HL-60 (cell line): ENCODE results near the gene EXOC6B.

Source experiments
- DNase-seq, 2 experiments: peaks; one replicate each; pipeline ENCODE4 v3.0.0-alpha.2; 2010 to 2020; ENCODE audit warnings: low read depth in 1 of 2, low spot score in 1 of 2
- H3K27ac ChIP-seq: fragments of 250-450 bp; sonication (Bioruptor Pico); replicated peaks from 2 replicates; pipeline ENCODE4 v1.5.1; 2020; ENCODE audit warnings: mild to moderate bottlenecking, moderate library complexity
- H3K27me3 ChIP-seq: fragments of 250-450 bp; sonication (Bioruptor Pico); 2 replicates; pipeline ENCODE4 v1.5.1; 2021; ENCODE audit warnings: mild to moderate bottlenecking, moderate library complexity; ENCODE audit not compliant: insufficient read depth, poor library complexity, severe bottlenecking
- H3K4me3 ChIP-seq: replicated peaks from 2 replicates; pipeline ENCODE4 v1.5.1; 2011; ENCODE audit warnings: mild to moderate bottlenecking, control low read depth, low read length; ENCODE audit not compliant: insufficient read depth
- GABPA ChIP-seq: IDR thresholded peaks from 2 replicates; pipeline ENCODE4 v1.6.1; 2012; ENCODE audit warnings: low read depth
- POLR2AphosphoS5 ChIP-seq: IDR thresholded peaks from 2 replicates; pipeline ENCODE4 v1.6.1; 2012; ENCODE audit warnings: low read depth
- SPI1 ChIP-seq: IDR thresholded peaks from 2 replicates; pipeline ENCODE4 v1.6.1; 2012; ENCODE audit warnings: low read depth, mild to moderate bottlenecking, borderline replicate concordance
- TF ChIP-seq, protein P1 (sequence below): IDR thresholded peaks from one replicate; pipeline ENCODE4 v1.5.1; 2011; ENCODE audit warnings: low read length, control low read depth, inconsistent platforms; ENCODE audit not compliant: insufficient read depth
- TF ChIP-seq, protein P2 (sequence below): IDR thresholded peaks from 2 replicates; pipeline ENCODE4 v1.6.1; 2012; ENCODE audit warnings: low read depth; ENCODE audit not compliant: insufficient replicate concordance

EXOC6B gene

DNA sequence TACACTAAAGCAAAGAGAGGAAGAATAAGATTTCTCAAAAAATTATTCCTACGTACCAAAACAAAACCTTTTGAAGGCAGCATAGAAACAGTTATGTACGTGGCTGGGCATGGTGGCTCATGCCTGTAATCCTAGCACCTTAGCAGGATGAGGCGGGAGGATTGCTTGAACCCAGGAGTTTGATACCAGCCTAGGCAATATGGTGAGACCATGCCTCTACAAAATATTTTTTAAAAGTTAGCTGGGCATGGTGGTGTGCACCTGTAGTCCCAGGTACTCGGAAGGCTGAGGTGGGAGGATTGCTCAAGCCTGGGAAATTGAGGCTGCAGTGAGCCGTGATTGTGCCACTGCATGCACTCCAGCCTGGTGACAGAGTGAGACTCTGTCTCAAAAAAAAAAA, 663.3 kb downstream of the EXOC6B start:
- Histone ChIP-seq H3K4me3 (no peak overlapping the region), H3K27ac (no peak overlapping the region), H3K27me3 (no peaks in the 10 kb centered on the region)
- TF ChIP-seq, protein P1, sequence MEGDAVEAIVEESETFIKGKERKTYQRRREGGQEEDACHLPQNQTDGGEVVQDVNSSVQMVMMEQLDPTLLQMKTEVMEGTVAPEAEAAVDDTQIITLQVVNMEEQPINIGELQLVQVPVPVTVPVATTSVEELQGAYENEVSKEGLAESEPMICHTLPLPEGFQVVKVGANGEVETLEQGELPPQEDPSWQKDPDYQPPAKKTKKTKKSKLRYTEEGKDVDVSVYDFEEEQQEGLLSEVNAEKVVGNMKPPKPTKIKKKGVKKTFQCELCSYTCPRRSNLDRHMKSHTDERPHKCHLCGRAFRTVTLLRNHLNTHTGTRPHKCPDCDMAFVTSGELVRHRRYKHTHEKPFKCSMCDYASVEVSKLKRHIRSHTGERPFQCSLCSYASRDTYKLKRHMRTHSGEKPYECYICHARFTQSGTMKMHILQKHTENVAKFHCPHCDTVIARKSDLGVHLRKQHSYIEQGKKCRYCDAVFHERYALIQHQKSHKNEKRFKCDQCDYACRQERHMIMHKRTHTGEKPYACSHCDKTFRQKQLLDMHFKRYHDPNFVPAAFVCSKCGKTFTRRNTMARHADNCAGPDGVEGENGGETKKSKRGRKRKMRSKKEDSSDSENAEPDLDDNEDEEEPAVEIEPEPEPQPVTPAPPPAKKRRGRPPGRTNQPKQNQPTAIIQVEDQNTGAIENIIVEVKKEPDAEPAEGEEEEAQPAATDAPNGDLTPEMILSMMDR: no peak
- TF ChIP-seq, protein P2, sequence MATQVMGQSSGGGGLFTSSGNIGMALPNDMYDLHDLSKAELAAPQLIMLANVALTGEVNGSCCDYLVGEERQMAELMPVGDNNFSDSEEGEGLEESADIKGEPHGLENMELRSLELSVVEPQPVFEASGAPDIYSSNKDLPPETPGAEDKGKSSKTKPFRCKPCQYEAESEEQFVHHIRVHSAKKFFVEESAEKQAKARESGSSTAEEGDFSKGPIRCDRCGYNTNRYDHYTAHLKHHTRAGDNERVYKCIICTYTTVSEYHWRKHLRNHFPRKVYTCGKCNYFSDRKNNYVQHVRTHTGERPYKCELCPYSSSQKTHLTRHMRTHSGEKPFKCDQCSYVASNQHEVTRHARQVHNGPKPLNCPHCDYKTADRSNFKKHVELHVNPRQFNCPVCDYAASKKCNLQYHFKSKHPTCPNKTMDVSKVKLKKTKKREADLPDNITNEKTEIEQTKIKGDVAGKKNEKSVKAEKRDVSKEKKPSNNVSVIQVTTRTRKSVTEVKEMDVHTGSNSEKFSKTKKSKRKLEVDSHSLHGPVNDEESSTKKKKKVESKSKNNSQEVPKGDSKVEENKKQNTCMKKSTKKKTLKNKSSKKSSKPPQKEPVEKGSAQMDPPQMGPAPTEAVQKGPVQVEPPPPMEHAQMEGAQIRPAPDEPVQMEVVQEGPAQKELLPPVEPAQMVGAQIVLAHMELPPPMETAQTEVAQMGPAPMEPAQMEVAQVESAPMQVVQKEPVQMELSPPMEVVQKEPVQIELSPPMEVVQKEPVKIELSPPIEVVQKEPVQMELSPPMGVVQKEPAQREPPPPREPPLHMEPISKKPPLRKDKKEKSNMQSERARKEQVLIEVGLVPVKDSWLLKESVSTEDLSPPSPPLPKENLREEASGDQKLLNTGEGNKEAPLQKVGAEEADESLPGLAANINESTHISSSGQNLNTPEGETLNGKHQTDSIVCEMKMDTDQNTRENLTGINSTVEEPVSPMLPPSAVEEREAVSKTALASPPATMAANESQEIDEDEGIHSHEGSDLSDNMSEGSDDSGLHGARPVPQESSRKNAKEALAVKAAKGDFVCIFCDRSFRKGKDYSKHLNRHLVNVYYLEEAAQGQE: no peak
- no peak for TF ChIP-seq POLR2AphosphoS5
- no peak for TF ChIP-seq SPI1
- TF ChIP-seq GABPA: no peak
- DNase-seq: no peak

DNA sequence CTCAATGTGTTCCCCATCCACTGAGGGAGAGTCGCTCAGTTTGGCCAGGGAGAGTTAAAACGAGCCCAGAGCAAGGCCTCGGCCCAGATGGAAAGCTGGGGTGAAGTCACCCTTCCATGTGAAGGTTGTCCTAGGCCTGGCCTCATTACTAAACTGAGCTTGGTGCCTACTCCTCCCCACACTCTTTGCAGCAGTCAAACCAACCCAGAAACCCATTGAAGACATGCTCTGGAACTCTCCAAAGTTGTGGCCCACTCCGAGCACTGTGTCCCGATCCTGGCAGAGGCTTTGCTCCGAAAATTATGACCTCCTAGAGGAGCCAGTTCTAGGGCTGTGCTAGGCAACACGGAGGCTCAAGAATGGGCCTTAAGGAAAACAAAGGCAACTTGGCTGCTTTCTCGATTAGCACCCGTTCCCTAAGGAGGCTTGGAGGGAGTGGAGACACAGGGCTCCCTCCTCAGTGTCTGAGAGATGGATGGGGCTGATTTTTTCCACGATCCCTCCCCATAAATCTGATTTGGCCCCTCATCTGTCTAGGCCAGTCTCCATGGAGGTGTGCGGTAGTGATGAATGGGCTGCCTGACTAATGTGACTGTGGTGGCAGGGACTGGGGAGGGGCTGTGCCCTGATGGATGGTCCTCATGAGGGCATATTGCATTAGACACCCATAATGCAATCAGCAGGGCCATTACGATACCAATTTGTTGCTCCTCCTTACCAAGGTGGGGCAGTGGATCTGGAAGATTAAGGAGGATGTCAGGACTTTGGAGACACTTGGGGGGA, 666.4 kb downstream of the EXOC6B start:
- Histone ChIP-seq H3K27ac (no peak overlapping the region), H3K27me3 (no peaks in the 10 kb centered on the region), H3K4me3 (no peak overlapping the region)
- DNase-seq: no peak
- TF ChIP-seq GABPA: no peak
- TF ChIP-seq, protein P1: no peak
- no peak for TF ChIP-seq SPI1
- no peak for TF ChIP-seq POLR2AphosphoS5
- TF ChIP-seq, protein P2: no peak

DNA sequence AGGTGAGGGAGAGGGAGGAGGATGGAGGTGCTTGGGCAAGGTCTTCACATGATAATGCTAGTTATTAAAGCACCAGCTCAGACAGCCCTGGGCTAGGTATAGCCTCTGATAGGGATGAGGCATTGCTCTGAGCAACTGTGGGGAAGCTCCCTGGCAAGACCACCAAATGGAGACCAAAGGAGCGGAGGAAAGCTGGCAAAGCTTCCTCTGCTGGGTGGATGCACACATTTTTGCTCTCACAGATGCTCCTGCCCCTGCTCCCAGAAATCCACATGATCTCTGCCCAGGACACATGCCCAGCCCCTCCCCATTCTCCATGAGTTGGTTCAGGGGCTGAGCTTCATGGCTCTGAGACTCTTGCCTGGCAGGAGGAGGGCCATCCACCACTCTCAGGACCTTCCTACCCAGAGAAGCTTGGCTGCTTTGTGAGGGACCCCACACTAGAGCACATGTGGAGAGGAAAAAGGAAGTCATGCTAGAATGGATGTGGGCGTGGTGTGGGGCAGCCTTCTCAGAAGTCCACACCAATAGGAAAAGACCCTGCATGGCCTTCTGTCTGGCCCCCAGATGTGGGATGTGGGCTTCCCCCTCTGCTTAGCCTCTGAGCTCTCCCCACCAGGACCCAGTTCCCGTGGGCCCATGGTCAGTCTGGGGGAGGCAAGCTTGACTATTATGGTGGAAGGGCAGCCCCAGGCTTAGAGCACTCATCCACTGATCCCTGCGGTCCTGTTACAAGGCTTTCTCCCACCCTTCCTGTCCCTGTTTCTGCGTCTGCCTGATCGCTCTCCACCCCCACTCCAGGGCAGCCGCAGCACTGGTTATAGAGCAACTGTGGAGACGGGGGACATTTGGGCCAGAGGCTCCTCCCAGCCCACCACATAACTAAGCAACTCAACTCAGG, 667.7 kb downstream of the EXOC6B start:
- Histone ChIP-seq H3K27me3 (no peaks in the 10 kb centered on the region), H3K4me3 (no peak overlapping the region), H3K27ac (no peak overlapping the region)
- no peak for DNase-seq
- no peak for TF ChIP-seq GABPA
- TF ChIP-seq POLR2AphosphoS5: no peak
- TF ChIP-seq, protein P2: no peak
- TF ChIP-seq SPI1: no peak
- TF ChIP-seq, protein P1: no peak
